NT2/D1 (cell line): ENCODE data around the gene TCAP.

Experiments used
- SUZ12 ChIP-seq: IDR thresholded peaks from 2 replicates; pipeline ENCODE4 v1.6.1; 2011; ENCODE audit not compliant: insufficient read length, insufficient read depth; ENCODE audit errors: extremely low read depth
- YY1 ChIP-seq: IDR thresholded peaks from 2 replicates; pipeline ENCODE4 v1.6.1; 2011; ENCODE audit not compliant: insufficient read length, insufficient read depth
- ZNF274 ChIP-seq: IDR thresholded peaks from 2 replicates; pipeline ENCODE4 v1.6.1; 2011; ENCODE audit warnings: mild to moderate bottlenecking, low read depth, low read length

DNA sequence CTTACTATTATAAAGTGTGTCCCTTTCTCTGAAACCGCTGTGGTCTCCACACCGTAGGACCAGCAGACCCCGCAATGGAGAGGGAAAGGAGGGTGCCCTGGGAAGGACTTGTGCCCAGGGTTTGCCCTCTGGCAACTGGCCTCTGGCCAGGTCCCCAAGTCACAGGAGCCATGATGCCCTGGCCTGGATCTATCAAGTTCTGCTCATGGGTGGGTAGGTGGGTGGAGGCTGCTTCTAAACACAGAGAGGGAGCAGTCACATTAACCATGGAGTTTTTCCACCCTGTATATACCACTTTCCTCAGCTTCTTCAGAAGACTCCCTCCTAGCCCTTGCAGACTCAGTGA, 48.1 kb upstream of the TCAP start:
- TF ChIP-seq YY1 (no peak), SUZ12 (peak; percentile 6), ZNF274 (no peak)
